Activated B cell treated with CpG ODN at 0.5 μM for 24 hours (primary cell): ENCODE data around the gene LAMA3. TPM values are rescaled to one million over a fixed set of nuclear protein-coding genes. Genes with fewer than 3 reads are reported as not detected.

Experiments used
- ATAC-seq: fragments of 200-7000 bp; cut with Tn5 transposase; one replicate; pipeline ENCODE4 v1.10.0; 2021; ENCODE audit warnings: low read depth, mild to moderate bottlenecking, moderate library complexity
- CTCF ChIA-PET: fragments of 350-600 bp; sonication (Branson Sonifier 250); formaldehyde crosslinking; loops from one replicate; lab custom pipeline; 2021; ENCODE audit warnings: antibody characterized with exemption; lab: Charles Lee
- POLR2A ChIA-PET: fragments of 350-600 bp; sonication (Branson Sonifier 250); formaldehyde crosslinking; loops from one replicate; lab custom pipeline; 2021; ENCODE audit warnings: antibody characterized with exemption; lab: Charles Lee
- DNase-seq: peaks from one replicate; pipeline ENCODE4 v3.0.0; 2022
- H3K27ac Mint-ChIP-seq: one replicate; pipeline ENCODE4 v1.8.0; 2020; ENCODE audit warnings: mixed read lengths
- H3K27me3 Mint-ChIP-seq: one replicate; pipeline ENCODE4 v1.8.0; 2021; ENCODE audit warnings: mixed read lengths
- H3K36me3 Mint-ChIP-seq: one replicate; pipeline ENCODE4 v1.8.0; 2021; ENCODE audit warnings: low read depth, mixed read lengths
- H3K4me1 Mint-ChIP-seq: one replicate; pipeline ENCODE4 v1.8.0; 2021; ENCODE audit warnings: mixed read lengths
- H3K4me3 Mint-ChIP-seq: one replicate; pipeline ENCODE4 v1.8.0; 2020; ENCODE audit warnings: mild to moderate bottlenecking, mixed read lengths
- H3K9me3 Mint-ChIP-seq: one replicate; pipeline ENCODE4 v1.8.0; 2020; ENCODE audit warnings: mixed read lengths
- intact Hi-C: fragments of 100-400 bp; cut with micrococcal nuclease; formaldehyde crosslinking; loops from one replicate; pipeline ENCODE4 v1.15.1; 2024
- total RNA-seq: library from RNA; stranded (reverse); gene quantifications from 2 replicates; pipeline ENCODE4 v1.2.3, GENCODE V29; 2022
- TF ChIP-seq, protein P1 (sequence below): fragments of 200-600 bp; IDR thresholded peaks from one replicate; pipeline ENCODE4 v1.8.0; 2022; ENCODE audit warnings: antibody characterized with exemption, mild to moderate bottlenecking

LAMA3 gene
- total RNA-seq, 1 donor from 2014 or later, result not detected

DNA sequence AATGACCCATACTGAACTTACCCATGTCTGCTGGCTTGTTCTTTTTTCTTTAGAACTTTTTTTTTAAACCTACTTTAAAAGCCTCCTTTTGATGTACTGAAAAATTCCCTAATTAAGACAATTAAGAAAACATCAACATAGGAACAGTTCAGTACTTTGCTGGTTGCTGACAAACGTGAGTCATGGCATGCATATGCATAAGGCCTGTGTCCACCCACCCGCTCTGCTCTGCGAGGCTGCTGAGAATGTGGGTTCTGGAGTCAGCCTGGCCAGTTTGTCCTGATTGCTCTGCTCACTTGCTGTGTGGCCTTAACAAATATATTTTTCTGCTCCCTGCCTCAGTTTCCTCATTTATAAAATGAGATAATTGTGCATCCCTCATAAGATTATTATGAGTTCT lies 27.3 kb downstream of the LAMA3 start:
- TF ChIP-seq, protein P1, sequence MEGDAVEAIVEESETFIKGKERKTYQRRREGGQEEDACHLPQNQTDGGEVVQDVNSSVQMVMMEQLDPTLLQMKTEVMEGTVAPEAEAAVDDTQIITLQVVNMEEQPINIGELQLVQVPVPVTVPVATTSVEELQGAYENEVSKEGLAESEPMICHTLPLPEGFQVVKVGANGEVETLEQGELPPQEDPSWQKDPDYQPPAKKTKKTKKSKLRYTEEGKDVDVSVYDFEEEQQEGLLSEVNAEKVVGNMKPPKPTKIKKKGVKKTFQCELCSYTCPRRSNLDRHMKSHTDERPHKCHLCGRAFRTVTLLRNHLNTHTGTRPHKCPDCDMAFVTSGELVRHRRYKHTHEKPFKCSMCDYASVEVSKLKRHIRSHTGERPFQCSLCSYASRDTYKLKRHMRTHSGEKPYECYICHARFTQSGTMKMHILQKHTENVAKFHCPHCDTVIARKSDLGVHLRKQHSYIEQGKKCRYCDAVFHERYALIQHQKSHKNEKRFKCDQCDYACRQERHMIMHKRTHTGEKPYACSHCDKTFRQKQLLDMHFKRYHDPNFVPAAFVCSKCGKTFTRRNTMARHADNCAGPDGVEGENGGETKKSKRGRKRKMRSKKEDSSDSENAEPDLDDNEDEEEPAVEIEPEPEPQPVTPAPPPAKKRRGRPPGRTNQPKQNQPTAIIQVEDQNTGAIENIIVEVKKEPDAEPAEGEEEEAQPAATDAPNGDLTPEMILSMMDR, result no peak
- Mint-ChIP-seq H3K4me1 (no peaks in the 10 kb centered on the region), H3K9me3 (no peaks in the 10 kb centered on the region), H3K27ac (no peak overlapping the region), H3K36me3 (no peaks in the 10 kb centered on the region), H3K4me3 (no peak overlapping the region), H3K27me3 (peaks cover 9% of the 10 kb centered on the region)
- CTCF ChIA-PET, result no interaction called here
- DNase-seq, result no peak
- ATAC-seq, result no peak
- intact Hi-C loops, result no loop called here
- POLR2A ChIA-PET, result no interaction called here

DNA sequence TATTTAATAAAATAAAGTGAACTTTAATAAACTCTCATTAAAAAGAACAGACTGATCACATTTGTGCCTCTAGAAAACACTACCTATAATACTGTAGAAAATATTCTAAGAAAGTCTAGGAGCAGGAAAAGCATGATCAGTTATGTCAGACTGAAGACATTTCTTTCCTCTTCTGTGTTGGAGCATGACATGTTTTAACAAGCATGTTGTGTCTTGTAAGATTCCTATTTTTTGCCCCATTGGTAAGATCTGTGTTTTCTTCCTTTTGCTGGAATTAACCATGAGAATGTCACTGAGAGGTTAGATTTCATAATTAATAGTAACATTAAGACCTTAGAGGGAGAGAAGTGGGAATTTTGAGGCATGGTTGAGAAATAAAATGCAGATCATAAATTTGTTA lies 27.7 kb downstream of the LAMA3 start:
- intact Hi-C loops, result no loop called here
- no peak overlapping the region for H3K4me3 Mint-ChIP-seq
- ATAC-seq (no peak), DNase-seq (no peak)
- POLR2A ChIA-PET, result no interaction called here
- no peaks in the 10 kb centered on the region for H3K36me3 Mint-ChIP-seq
- H3K27me3 Mint-ChIP-seq, result peaks cover 11% of the 10 kb centered on the region
- CTCF ChIA-PET, result no interaction called here
- TF ChIP-seq, protein P1, result no peak
- no peak overlapping the region for H3K27ac Mint-ChIP-seq
- no peaks in the 10 kb centered on the region for H3K4me1 Mint-ChIP-seq
- no peaks in the 10 kb centered on the region for H3K9me3 Mint-ChIP-seq

DNA sequence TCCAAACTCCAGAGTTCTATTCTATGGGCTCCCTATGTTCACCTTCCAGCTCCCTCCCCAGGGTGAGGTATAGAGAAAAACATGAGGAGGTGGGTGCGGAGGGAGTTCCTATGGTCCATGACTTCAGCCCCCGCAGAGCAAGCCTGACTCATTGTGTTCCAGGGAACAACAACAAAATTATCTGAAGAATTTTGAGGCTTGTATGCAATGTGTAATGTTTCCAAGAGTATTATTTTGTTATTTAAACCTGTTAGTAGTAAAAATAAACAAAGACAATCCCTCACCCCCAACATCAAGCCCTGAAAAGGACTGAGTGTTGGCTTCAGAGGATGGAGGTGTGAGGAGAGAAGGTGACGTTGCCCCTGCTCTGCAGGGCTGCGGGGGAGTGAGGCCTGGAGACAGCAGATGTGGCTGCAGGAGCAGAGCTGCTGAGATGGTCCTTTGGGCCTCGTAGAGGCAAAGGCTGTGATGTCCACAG lies 29.0 kb downstream of the LAMA3 start:
- H3K27ac Mint-ChIP-seq, result no peak overlapping the region
- intact Hi-C loops, result no loop called here
- no peak for DNase-seq
- H3K36me3 Mint-ChIP-seq, result no peaks in the 10 kb centered on the region
- H3K4me3 Mint-ChIP-seq, result no peak overlapping the region
- POLR2A ChIA-PET, result no interaction called here
- H3K27me3 Mint-ChIP-seq, result peaks cover 10% of the 10 kb centered on the region
- ATAC-seq, result no peak
- no peaks in the 10 kb centered on the region for H3K9me3 Mint-ChIP-seq
- CTCF ChIA-PET, result no interaction called here
- TF ChIP-seq, protein P1, result no peak
- H3K4me1 Mint-ChIP-seq, result no peaks in the 10 kb centered on the region

GRCh38 chr18:23718731-23719130 lies 29.5 kb downstream of the LAMA3 start:
- ChIA-PET POLR2A (no interaction called here), CTCF (no interaction called here)
- no peak overlapping the region for H3K27ac Mint-ChIP-seq
- intact Hi-C loops, result no loop called here
- H3K9me3 Mint-ChIP-seq, result no peaks in the 10 kb centered on the region
- no peaks in the 10 kb centered on the region for H3K36me3 Mint-ChIP-seq
- ATAC-seq (no peak), DNase-seq (no peak)
- TF ChIP-seq, protein P1, result no peak
- no peak overlapping the region for H3K4me3 Mint-ChIP-seq
- no peaks in the 10 kb centered on the region for H3K4me1 Mint-ChIP-seq
- H3K27me3 Mint-ChIP-seq, result peaks cover 8% of the 10 kb centered on the region

DNA sequence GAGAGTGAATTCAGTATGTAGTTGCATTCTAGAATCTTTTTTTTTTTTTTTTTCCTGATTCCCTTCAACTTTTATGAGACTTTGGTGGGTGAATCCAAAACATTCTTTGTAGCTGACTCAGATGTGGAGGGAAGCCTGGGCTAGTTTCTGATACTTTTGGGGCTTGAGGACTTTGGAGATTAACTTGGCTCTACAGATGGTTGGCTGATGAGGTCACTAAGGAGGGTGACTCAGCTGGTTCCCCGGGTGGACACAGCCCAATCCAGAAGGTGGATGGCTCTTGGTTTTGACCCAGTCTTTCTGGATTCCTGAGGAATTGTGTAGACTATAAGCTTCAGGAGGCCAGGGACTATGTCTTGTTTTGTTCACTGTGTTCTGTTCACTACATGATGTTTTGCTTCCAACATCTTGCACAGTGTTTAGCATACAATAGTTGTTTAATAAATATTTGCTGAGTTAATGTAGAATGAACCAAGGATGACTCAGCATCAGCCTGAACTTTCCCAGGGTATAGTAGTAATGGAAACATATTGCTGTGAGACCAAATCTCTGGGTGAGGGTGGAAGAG lies 30.5 kb downstream of the LAMA3 start:
- peaks cover 9% of the 10 kb centered on the region for H3K27me3 Mint-ChIP-seq
- ChIA-PET POLR2A (no interaction called here), CTCF (no interaction called here)

More for the DNA sequence above, 30.5 kb downstream of the LAMA3 start:
- TF ChIP-seq, protein P1, result no peak
- Mint-ChIP-seq H3K27ac (no peak overlapping the region), H3K4me3 (no peak overlapping the region), H3K36me3 (no peaks in the 10 kb centered on the region), H3K4me1 (no peaks in the 10 kb centered on the region), H3K9me3 (no peaks in the 10 kb centered on the region)
- intact Hi-C loops, result no loop called here
- DNase-seq (no peak), ATAC-seq (no peak)
